Chondrocyte (in vitro differentiated cells): Measurements from ENCODE around the gene SLC4A3. TPM values are rescaled to one million over a fixed set of nuclear protein-coding genes. Genes with fewer than 3 reads are reported as not detected.

Source experiments
- DNase-seq: peaks from one replicate; pipeline ENCODE4 v3.0.0; 2021; ENCODE audit warnings: mixed read lengths, low spot score
- H3K27ac Mint-ChIP-seq: one replicate; pipeline ENCODE4 v1.8.0; 2021; ENCODE audit warnings: mild to moderate bottlenecking, moderate library complexity, mixed read lengths; ENCODE audit not compliant: unreplicated experiment
- H3K27me3 Mint-ChIP-seq: 2 replicates; pipeline ENCODE4 v1.8.0; 2021; ENCODE audit warnings: low read depth, mixed read lengths
- H3K36me3 Mint-ChIP-seq: 2 replicates; pipeline ENCODE4 v1.8.0; 2021; ENCODE audit warnings: low read depth, mixed read lengths
- H3K4me1 Mint-ChIP-seq: 2 replicates; pipeline ENCODE4 v1.8.0; 2021; ENCODE audit warnings: low read depth, mild to moderate bottlenecking, mixed read lengths
- H3K4me3 Mint-ChIP-seq: one replicate; pipeline ENCODE4 v1.8.0; 2021; ENCODE audit warnings: mild to moderate bottlenecking, moderate library complexity, mixed read lengths; ENCODE audit not compliant: unreplicated experiment
- H3K9me3 Mint-ChIP-seq: 2 replicates; pipeline ENCODE4 v1.8.0; 2021; ENCODE audit warnings: low read depth, mixed read lengths
- total RNA-seq: library from RNA; stranded (reverse); gene quantifications from 3 replicates; pipeline ENCODE4 v1.2.1, GENCODE V29; 2021
- TF ChIP-seq, protein P1 (sequence below): fragments of 200-600 bp; sonication (generic); IDR thresholded peaks from 2 replicates; pipeline ENCODE4 v1.5.0; 2021; ENCODE audit warnings: antibody characterized with exemption, mild to moderate bottlenecking, moderate library complexity

The SLC4A3 gene
- total RNA-seq, 1 donor from 2014 or later, result 17.2 TPM

DNA sequence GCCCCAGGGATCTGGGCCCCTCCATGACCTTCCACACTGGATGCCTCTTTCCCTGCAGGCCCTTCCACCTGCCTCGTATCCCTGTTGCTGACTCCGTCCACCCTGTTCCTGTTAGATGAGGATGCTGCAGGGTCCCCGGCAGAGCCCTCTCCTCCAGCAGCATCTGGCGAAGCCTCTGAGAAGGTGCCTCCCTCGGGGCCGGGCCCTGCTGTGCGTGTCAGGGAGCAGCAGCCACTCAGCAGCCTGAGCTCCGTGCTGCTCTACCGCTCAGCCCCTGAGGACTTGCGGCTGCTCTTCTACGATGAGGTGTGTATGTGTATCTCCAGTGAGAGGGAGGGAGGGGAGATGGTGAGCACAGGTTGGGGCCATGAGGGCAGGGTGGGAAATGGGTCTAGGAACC is 12.4 kb upstream of the SLC4A3 start:
- Mint-ChIP-seq H3K36me3 (peaks cover 25% of the 10 kb centered on the region), H3K27me3 (no peaks in the 10 kb centered on the region), H3K4me1 (no peaks in the 10 kb centered on the region), H3K27ac (no peak overlapping the region), H3K9me3 (no peaks in the 10 kb centered on the region), H3K4me3 (no peak overlapping the region)
- DNase-seq, result no peak
- TF ChIP-seq, protein P1, sequence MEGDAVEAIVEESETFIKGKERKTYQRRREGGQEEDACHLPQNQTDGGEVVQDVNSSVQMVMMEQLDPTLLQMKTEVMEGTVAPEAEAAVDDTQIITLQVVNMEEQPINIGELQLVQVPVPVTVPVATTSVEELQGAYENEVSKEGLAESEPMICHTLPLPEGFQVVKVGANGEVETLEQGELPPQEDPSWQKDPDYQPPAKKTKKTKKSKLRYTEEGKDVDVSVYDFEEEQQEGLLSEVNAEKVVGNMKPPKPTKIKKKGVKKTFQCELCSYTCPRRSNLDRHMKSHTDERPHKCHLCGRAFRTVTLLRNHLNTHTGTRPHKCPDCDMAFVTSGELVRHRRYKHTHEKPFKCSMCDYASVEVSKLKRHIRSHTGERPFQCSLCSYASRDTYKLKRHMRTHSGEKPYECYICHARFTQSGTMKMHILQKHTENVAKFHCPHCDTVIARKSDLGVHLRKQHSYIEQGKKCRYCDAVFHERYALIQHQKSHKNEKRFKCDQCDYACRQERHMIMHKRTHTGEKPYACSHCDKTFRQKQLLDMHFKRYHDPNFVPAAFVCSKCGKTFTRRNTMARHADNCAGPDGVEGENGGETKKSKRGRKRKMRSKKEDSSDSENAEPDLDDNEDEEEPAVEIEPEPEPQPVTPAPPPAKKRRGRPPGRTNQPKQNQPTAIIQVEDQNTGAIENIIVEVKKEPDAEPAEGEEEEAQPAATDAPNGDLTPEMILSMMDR, result no peak

DNA sequence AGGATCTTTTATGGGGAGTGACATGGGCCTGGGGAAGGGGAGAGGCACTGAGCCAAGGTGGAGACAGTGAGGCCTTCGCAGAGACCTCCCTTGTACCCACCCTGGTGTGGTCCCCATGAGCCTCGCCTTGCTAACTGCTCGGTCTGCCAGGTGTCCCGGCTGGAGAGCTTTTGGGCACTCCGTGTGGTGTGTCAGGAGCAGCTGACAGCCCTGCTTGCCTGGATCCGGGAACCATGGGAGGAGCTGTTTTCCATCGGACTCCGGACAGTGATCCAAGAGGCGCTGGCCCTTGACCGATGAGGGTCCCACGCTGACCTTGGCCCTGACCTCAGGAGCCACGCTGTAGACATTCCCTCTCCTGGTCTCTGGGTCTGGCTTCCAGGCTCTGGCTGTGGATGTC is 11.5 kb upstream of the SLC4A3 start:
- Mint-ChIP-seq H3K4me3 (no peak overlapping the region), H3K9me3 (no peaks in the 10 kb centered on the region), H3K27me3 (no peaks in the 10 kb centered on the region), H3K4me1 (no peaks in the 10 kb centered on the region), H3K36me3 (peaks cover 22% of the 10 kb centered on the region), H3K27ac (no peak overlapping the region)
- TF ChIP-seq, protein P1, result no peak
- no peak for DNase-seq

DNA sequence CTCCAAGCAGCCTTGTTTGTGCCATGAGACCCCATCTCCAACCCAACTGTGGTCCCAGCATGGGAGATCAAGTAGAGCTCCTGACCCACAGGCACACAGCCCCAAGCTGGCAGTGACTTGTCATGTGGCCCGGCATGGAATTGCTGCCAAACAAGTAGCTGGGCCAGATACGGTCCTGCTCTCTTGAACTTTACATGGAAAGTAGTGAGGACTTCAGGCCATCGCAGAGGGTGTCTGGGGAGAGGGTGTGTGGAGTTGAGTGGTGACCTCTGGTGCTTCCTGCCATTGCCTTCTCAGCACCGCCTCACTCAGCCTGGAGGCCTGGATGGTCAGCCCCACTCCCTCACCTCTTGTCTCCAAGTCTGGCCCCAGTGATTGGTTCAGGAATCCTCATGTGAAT is 10.9 kb upstream of the SLC4A3 start:
- Mint-ChIP-seq H3K27ac (no peak overlapping the region), H3K4me3 (no peak overlapping the region), H3K9me3 (no peaks in the 10 kb centered on the region), H3K36me3 (peaks cover 15% of the 10 kb centered on the region), H3K4me1 (no peaks in the 10 kb centered on the region), H3K27me3 (no peaks in the 10 kb centered on the region)
- TF ChIP-seq, protein P1, result no peak
- DNase-seq, result no peak

DNA sequence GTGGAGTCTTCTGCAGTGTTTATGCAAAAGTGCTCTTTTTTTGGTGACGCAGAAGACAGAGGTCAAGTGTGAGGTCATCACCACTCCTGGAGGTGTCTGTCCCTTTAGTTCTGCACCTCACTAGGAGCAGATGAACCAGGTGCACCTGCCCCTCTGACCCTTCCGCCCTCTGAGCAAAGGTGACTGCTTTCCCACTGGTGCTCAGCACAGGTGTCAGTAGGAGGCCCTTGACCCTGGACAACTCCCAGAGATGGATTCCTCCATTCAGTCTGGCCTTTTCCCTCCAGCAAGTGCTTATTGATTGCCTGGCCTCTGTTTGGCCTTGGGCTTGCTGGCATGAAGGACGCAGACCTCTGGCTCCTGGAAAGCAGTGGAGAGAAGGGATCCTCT is 8.7 kb upstream of the SLC4A3 start:
- no peaks in the 10 kb centered on the region for H3K4me1 Mint-ChIP-seq
- DNase-seq, result no peak
- TF ChIP-seq, protein P1, result no peak
- peaks cover 4% of the 10 kb centered on the region for H3K27me3 Mint-ChIP-seq
- H3K36me3 Mint-ChIP-seq, result peaks cover 12% of the 10 kb centered on the region
- H3K27ac Mint-ChIP-seq, result no peak overlapping the region
- H3K9me3 Mint-ChIP-seq, result no peaks in the 10 kb centered on the region
- no peak overlapping the region for H3K4me3 Mint-ChIP-seq

DNA sequence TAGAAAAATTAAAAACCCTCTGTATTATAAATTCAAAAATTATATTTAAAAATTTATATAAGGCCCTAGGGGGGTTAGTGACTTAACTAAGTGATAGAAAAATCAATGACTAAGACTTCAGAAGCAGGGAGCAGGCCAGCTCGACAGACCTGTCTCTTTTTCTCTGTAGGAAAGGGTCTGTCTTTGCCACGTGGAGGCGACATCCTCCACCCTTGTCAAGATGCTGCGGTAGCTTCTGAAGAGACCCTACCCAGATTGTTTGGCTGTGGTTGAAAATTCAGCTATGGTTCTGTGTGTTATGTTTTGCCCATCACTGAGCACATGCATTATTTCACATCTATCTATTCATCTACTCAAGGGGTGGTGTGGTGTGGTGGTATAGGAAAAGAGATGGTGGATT is 8.2 kb upstream of the SLC4A3 start:
- Mint-ChIP-seq H3K27me3 (peaks cover 4% of the 10 kb centered on the region), H3K27ac (no peak overlapping the region), H3K4me1 (no peaks in the 10 kb centered on the region), H3K9me3 (no peaks in the 10 kb centered on the region), H3K36me3 (peaks cover 11% of the 10 kb centered on the region), H3K4me3 (no peak overlapping the region)
- DNase-seq, result no peak
- TF ChIP-seq, protein P1, result peak; percentile 42
